ENCODE measurements around the gene CTIF. TPM values are rescaled to one million over a fixed set of nuclear protein-coding genes. Genes with fewer than 3 reads are reported as not detected.

Gene CTIF
- total RNA-seq, 2 donors from 2014 or later: 7.9 to 8.2 TPM

GRCh38 chr18:48902856-48903601, 364.2 kb downstream of the CTIF start:
- H3K9me3 Mint-ChIP-seq: peaks cover 5% of the 10 kb centered on the region
- ATAC-seq (replicated peaks): no peak
- H3K27ac Mint-ChIP-seq: no peak overlapping the region
- H3K4me3 Mint-ChIP-seq: no peak overlapping the region
- H3K4me1 Mint-ChIP-seq: peaks cover 8% of the 10 kb centered on the region
- no peaks in the 10 kb centered on the region for H3K27me3 Mint-ChIP-seq
- no peaks in the 10 kb centered on the region for H3K36me3 Mint-ChIP-seq (ENCODE audit: low read depth)

DNA sequence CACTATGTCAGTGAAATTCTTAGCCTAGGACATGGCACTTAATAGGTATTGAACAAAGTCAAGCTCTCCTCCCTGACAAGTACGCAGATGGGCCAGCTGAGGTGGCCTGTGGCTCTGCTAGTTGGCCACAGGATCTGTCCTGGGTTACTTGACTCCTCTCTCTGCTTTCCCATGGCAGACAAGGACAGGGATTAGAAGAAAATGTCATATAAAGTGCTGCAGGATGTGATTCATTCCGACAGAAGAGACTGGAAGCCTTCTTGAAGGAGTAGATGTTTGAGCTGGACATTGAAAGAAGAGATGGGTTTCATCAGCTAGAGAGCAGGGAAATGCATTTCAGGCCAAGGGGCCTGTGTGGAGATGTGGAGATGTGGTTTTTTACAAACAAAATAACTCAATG, 365.3 kb downstream of the CTIF start:
- Mint-ChIP-seq H3K4me3 (no peak overlapping the region), H3K9me3 (peaks cover 5% of the 10 kb centered on the region), H3K4me1 (peaks cover 13% of the 10 kb centered on the region), H3K36me3 (ENCODE audit: low read depth) (no peaks in the 10 kb centered on the region), H3K27ac (no peak overlapping the region), H3K27me3 (no peaks in the 10 kb centered on the region)
- ATAC-seq (replicated peaks): no peak

GRCh38 chr18:48904847-48905394, 366.1 kb downstream of the CTIF start:
- Mint-ChIP-seq H3K4me3 (no peak overlapping the region), H3K27me3 (no peaks in the 10 kb centered on the region), H3K4me1 (peaks cover 12% of the 10 kb centered on the region), H3K36me3 (ENCODE audit: low read depth) (no peaks in the 10 kb centered on the region), H3K9me3 (peaks cover 5% of the 10 kb centered on the region), H3K27ac (no peak overlapping the region)
- no peak for ATAC-seq (replicated peaks)

DNA sequence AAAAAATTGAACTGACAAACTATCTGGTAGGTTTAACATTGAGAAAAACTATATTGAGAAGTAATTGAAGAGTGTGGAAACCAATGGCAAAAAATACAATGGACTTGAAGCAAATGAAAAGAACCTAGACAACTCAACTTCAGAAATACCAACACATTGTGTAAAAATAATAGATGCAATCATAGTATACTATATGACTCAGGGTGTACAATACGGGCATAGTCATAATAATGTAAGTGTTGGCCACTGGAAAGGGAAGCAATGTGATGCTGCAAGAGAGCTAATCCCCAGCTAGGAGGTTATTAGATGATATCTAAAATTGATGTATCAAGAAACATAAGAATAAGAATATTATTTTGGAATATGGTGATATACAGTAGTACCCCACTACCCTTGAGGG, 366.7 kb downstream of the CTIF start:
- no peak overlapping the region for H3K27ac Mint-ChIP-seq
- no peaks in the 10 kb centered on the region for H3K27me3 Mint-ChIP-seq
- ATAC-seq (replicated peaks): no peak
- peaks cover 5% of the 10 kb centered on the region for H3K9me3 Mint-ChIP-seq
- no peak overlapping the region for H3K4me3 Mint-ChIP-seq
- H3K4me1 Mint-ChIP-seq: peaks cover 11% of the 10 kb centered on the region
- H3K36me3 Mint-ChIP-seq (ENCODE audit: low read depth): no peaks in the 10 kb centered on the region

GRCh38 chr18:48908916-48909315, 370.1 kb downstream of the CTIF start:
- H3K36me3 Mint-ChIP-seq (ENCODE audit: low read depth): no peaks in the 10 kb centered on the region
- H3K27me3 Mint-ChIP-seq: no peaks in the 10 kb centered on the region
- ATAC-seq (replicated peaks): no peak
- H3K27ac Mint-ChIP-seq: peak overlapping the region; percentile 8
- peaks cover 5% of the 10 kb centered on the region for H3K9me3 Mint-ChIP-seq
- H3K4me3 Mint-ChIP-seq: no peak overlapping the region
- H3K4me1 Mint-ChIP-seq: peaks cover 21% of the 10 kb centered on the region

DNA sequence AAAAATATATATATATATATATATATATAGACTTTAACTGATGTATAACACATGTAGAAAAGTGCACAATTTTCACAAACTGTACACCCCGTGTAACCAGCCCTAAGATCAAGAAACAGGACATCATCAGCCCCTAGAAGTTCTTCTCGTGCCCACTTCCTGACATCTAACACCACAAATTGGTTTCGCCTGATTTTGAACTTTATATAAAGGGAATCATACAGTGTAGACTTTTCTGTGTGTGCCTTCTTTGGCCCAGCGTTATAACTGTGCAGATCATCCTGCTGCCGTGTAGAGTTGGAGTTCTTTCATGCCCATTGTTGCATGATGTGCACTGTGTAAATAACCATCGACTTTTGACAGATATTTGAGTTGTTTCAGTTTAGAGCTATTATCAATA, 370.9 kb downstream of the CTIF start:
- peaks cover 21% of the 10 kb centered on the region for H3K4me1 Mint-ChIP-seq
- no peak overlapping the region for H3K27ac Mint-ChIP-seq
- no peaks in the 10 kb centered on the region for H3K9me3 Mint-ChIP-seq
- no peak overlapping the region for H3K4me3 Mint-ChIP-seq
- no peaks in the 10 kb centered on the region for H3K27me3 Mint-ChIP-seq
- H3K36me3 Mint-ChIP-seq (ENCODE audit: low read depth): no peaks in the 10 kb centered on the region
- ATAC-seq (replicated peaks): peak; percentile 28

- Mint-ChIP-seq H3K4me3 (no peak overlapping the region), H3K27ac (no peak overlapping the region), H3K9me3 (no peaks in the 10 kb centered on the region), H3K36me3 (ENCODE audit: low read depth) (no peaks in the 10 kb centered on the region), H3K4me1 (peaks cover 21% of the 10 kb centered on the region), H3K27me3 (no peaks in the 10 kb centered on the region)
- ATAC-seq (replicated peaks): no peak
These were observed 372.2 kb downstream of the CTIF start for GRCh38 chr18:48910972-48911545.

Other genes starting within 250 kb of the CTIF start
- under 1 TPM; 0.04 to 0.40 TPM for gene ZBTB7C, start 129.6 kb upstream of the CTIF start, total RNA-seq